OCI-LY3 (cell line): ENCODE data around the gene UBE2G2.

Experiments
- H2AFZ ChIP-seq: fragments of 200-600, 300-600 bp; shearing (Covaris generic); 2 replicates; pipeline ENCODE4 v1.6.0; 2014; ENCODE audit warnings: antibody characterized with exemption, low read depth, low read length
- H3K27ac ChIP-seq: fragments of 200-600, 300-600 bp; sonication (generic); 2 replicates; pipeline ENCODE4 v1.5.1; 2014; ENCODE audit warnings: mild to moderate bottlenecking, low read length, moderate library complexity, mixed read lengths
- H3K27me3 ChIP-seq: fragments of 200-600, 300-600 bp; sonication (generic); 2 replicates; pipeline ENCODE4 v1.6.1; 2014; ENCODE audit warnings: low read depth, low read length, mixed read lengths
- H3K36me3 ChIP-seq: fragments of 200-600, 300-600 bp; sonication (generic); replicated peaks from 2 replicates; pipeline ENCODE3; 2014; ENCODE audit warnings: low read depth, low read length, mixed read lengths
- H3K4me1 ChIP-seq: fragments of 300-600, 200-600 bp; sonication (generic); 2 replicates; pipeline ENCODE4 v1.6.1; 2014; ENCODE audit warnings: low read length, mixed read lengths
- H3K4me2 ChIP-seq: fragments of 200-600, 300-600 bp; sonication (generic); 2 replicates; pipeline ENCODE4 v1.6.1; 2014; ENCODE audit warnings: low read length, mixed read lengths
- H3K4me3 ChIP-seq: fragments of 300-600, 200-600 bp; sonication (generic); 2 replicates; pipeline ENCODE4 v1.5.1; 2014; ENCODE audit warnings: antibody characterized with exemption, mild to moderate bottlenecking, low read length, moderate library complexity
- H3K79me2 ChIP-seq: fragments of 300-600, 200-600 bp; shearing (Covaris generic); 2 replicates; pipeline ENCODE4 v1.6.1; 2014; ENCODE audit warnings: mild to moderate bottlenecking, low read length, mixed read lengths
- H3K9ac ChIP-seq: fragments of 300-600, 200-600 bp; shearing (Covaris generic); 2 replicates; pipeline ENCODE4 v1.6.0; 2014; ENCODE audit warnings: mild to moderate bottlenecking, low read length, moderate library complexity
- H3K9me3 ChIP-seq: fragments of 200-600, 300-600 bp; shearing (Covaris generic); 2 replicates; pipeline ENCODE4 v1.6.1; 2014; ENCODE audit warnings: low read length, mixed read lengths; ENCODE audit not compliant: insufficient read depth
- H4K20me1 ChIP-seq: fragments of 200-600, 300-600 bp; sonication (generic); 2 replicates; pipeline ENCODE4 v1.6.1; 2016; ENCODE audit warnings: low read length, mixed read lengths; ENCODE audit not compliant: insufficient read depth
- EZH2phosphoT487 ChIP-seq: fragments of 200-600 bp; shearing (Covaris generic); IDR thresholded peaks from 2 replicates; pipeline ENCODE4 v1.6.1; 2018; ENCODE audit warnings: antibody characterized with exemption, mixed run types, low read depth
- TF ChIP-seq, protein P1 (sequence below): fragments of 200-600, 300-600 bp; sonication (generic); IDR thresholded peaks from 2 replicates; pipeline ENCODE4 v1.5.1; 2014; ENCODE audit warnings: antibody characterized with exemption, low read length, low read depth

The UBE2G2 gene

DNA sequence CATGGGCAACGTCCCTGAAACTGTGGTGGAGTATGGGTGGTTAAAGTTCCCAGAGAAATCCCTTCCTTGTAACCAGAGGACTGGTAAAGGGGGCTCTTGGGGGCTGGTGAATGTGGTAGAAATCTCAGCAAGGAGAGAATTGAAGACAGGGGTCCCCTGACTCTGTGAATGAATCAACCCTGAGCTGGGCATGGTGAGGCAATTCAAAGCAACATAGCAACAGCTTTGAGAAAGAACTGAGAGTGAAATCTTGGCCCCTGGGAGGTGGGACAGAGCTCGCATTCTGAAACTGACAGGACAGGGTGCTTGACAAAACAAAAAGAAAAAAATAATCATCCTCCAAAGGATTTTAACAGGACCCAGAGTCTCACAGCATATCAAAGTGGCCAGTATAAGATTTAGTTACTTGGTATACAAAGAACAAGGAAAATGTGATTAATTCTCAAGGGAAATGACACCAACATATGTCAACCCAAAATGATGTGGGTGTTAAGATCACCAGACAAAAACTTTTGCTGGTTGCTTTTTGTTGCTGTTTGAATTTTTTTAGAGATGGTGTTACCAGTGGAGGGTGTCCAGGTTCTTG is 28.0 kb upstream of the UBE2G2 start:
- Histone ChIP-seq H3K4me3 (no peak overlapping the region), H3K27me3 (peaks cover 3% of the 10 kb centered on the region; the same call in 1 of the 2 replicates), H3K4me1 (peaks cover 9% of the 10 kb centered on the region), H3K27ac (no peak overlapping the region), H3K9me3 (peaks cover 9% of the 10 kb centered on the region; the same call in 1 of the 2 replicates), H3K79me2 (no peaks in the 10 kb centered on the region), H3K36me3 (no peaks in the 10 kb centered on the region), H3K9ac (no peak overlapping the region), H3K4me2 (no peak overlapping the region), H2AFZ (no peak overlapping the region), H4K20me1 (no peaks in the 10 kb centered on the region)
- TF ChIP-seq, protein P1, sequence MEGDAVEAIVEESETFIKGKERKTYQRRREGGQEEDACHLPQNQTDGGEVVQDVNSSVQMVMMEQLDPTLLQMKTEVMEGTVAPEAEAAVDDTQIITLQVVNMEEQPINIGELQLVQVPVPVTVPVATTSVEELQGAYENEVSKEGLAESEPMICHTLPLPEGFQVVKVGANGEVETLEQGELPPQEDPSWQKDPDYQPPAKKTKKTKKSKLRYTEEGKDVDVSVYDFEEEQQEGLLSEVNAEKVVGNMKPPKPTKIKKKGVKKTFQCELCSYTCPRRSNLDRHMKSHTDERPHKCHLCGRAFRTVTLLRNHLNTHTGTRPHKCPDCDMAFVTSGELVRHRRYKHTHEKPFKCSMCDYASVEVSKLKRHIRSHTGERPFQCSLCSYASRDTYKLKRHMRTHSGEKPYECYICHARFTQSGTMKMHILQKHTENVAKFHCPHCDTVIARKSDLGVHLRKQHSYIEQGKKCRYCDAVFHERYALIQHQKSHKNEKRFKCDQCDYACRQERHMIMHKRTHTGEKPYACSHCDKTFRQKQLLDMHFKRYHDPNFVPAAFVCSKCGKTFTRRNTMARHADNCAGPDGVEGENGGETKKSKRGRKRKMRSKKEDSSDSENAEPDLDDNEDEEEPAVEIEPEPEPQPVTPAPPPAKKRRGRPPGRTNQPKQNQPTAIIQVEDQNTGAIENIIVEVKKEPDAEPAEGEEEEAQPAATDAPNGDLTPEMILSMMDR = no peak
- TF ChIP-seq EZH2phosphoT487 = no peak

DNA sequence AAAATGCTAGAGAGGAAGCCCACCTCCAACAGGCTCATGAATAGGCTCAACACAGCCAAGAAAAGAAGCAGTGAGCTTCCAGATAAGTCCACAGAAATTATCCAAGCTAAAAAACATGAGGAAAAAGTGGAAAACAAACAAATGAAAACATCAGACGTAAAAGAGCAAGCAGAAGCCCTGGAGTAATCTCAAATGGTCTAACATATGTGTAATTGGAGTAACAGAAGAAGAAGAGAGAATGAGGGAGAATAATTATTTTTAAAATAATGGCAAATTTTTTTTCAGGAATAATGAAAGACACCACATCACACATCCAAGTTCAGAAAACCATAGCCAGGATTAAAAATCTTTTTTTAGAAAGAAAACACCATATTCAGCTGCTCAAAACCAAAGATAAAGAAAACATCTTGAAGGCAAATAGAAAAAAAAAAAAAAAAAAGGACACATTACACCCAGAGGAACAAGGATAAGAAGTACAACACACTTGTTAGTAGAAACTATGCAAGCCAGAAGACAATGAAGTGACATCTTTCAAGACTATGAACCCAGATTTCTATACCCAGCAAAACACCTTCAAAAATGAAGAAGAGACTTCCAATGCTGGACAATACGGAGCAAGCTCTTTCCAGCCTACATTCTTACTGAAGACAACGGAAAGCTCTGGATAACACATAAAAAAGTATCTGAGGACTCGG is 26.9 kb upstream of the UBE2G2 start:
- no peaks in the 10 kb centered on the region for H3K36me3 ChIP-seq
- H3K4me2 ChIP-seq = no peak overlapping the region
- H2AFZ ChIP-seq = no peak overlapping the region
- H4K20me1 ChIP-seq = no peaks in the 10 kb centered on the region
- peaks cover 9% of the 10 kb centered on the region for H3K4me1 ChIP-seq
- no peak overlapping the region for H3K9ac ChIP-seq
- TF ChIP-seq, protein P1 = no peak
- TF ChIP-seq EZH2phosphoT487 = no peak
- no peaks in the 10 kb centered on the region for H3K79me2 ChIP-seq
- peaks cover 3% of the 10 kb centered on the region; the same call in 1 of the 2 replicates for H3K27me3 ChIP-seq
- no peak overlapping the region for H3K27ac ChIP-seq
- H3K4me3 ChIP-seq = no peak overlapping the region
- peaks cover 9% of the 10 kb centered on the region; the same call in 1 of the 2 replicates for H3K9me3 ChIP-seq

DNA sequence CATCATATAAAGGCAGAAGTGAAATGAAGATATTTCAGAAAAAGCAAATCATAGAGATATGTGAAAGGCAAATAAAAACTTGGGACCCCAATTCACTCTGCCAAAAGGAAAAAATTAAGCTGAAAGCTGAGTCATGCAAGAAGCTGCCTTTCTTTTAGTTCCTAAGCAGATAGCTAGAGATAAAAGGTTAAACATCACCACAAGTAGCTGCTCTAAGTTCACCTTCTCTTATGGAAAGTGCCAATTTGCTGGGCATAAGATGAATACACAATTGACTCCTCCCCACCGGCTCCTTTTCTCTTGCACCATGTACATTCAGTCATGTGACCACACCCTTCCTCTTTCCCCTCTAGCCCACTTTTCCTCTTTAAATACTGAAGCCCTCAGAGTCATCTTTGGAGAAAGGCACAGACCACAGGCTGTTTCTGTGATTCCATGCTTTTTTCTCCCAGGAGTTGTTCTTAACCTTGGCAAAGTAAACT is 21.6 kb upstream of the UBE2G2 start:
- TF ChIP-seq, protein P1 = no peak
- Histone ChIP-seq H4K20me1 (no peaks in the 10 kb centered on the region), H3K9me3 (peaks cover 8% of the 10 kb centered on the region; the same call in 1 of the 2 replicates), H3K4me2 (no peak overlapping the region), H2AFZ (no peak overlapping the region), H3K9ac (no peak overlapping the region), H3K79me2 (no peaks in the 10 kb centered on the region), H3K4me3 (no peak overlapping the region), H3K4me1 (peaks cover 6% of the 10 kb centered on the region; the same call in 1 of the 2 replicates), H3K27ac (no peak overlapping the region), H3K36me3 (no peaks in the 10 kb centered on the region), H3K27me3 (peaks cover 1% of the 10 kb centered on the region; the same call in 1 of the 2 replicates)

DNA sequence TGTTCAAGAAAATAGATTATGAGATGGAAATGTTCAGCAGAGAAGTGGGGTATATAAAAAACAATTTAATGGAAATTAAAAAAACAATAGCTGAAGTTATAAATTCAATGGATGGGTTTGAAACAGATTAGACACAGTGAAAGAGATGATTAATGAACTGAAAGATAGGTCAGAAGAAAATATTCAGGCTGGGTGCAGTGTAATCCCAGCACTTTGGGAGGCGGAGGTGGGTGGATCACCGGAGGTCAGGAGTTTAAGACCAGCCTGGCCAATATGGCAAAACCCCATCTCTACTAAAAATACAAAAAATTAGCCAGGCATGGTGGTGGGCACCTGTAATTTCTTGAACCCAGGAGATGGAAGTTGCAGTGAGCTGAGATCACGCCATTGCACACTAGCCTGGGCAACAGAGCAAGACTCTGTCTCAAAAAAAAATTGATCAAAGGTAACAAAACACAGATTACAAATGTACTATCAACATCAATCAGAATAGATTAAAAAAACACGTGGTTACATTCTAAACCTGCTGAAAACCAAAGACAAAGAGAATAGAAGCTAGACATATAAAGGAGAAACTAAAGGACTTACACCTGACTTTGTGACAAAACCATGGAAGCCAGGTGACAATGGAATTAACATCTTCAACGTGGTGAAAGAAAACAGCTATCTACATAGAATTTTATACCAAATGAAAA is 21.0 kb upstream of the UBE2G2 start:
- Histone ChIP-seq H3K9ac (no peak overlapping the region), H3K27me3 (no peaks in the 10 kb centered on the region; the same call in 1 of the 2 replicates), H3K27ac (no peak overlapping the region), H3K9me3 (peaks cover 6% of the 10 kb centered on the region; the same call in 1 of the 2 replicates), H3K4me1 (peaks cover 6% of the 10 kb centered on the region; the same call in 1 of the 2 replicates), H3K36me3 (no peaks in the 10 kb centered on the region), H3K79me2 (no peaks in the 10 kb centered on the region; the same call in 1 of the 2 replicates), H4K20me1 (no peaks in the 10 kb centered on the region), H3K4me3 (no peak overlapping the region), H2AFZ (no peak overlapping the region), H3K4me2 (no peak overlapping the region)
- TF ChIP-seq, protein P1 = no peak
- TF ChIP-seq EZH2phosphoT487 = no peak
